Measurements from ENCODE around the gene ZNF385A. TPM values are rescaled to one million over a fixed set of nuclear protein-coding genes. Genes with fewer than 3 reads are reported as not detected.

ZNF385A gene
- polyA plus RNA-seq, 1 donor from 2014 or later = 0.46 TPM

- Histone ChIP-seq H3K27ac (ENCODE audit: low read length) (no peak overlapping the region), H3K4me2 (ENCODE audit: low read length) (no peak overlapping the region), H3K4me3 (ENCODE audit: low read length) (no peak overlapping the region), H3K79me2 (replicated peaks; ENCODE audit: insufficient read depth, low read length) (no peaks in the 10 kb centered on the region), H3K27me3 (ENCODE audit: insufficient read depth, low read depth, low read length) (no peaks in the 10 kb centered on the region), H3K9me2 (ENCODE audit: insufficient read depth, low read length) (no peaks in the 10 kb centered on the region), H2AFZ (ENCODE audit: low read depth, low read length) (no peak overlapping the region), H3F3A (ENCODE audit: insufficient read depth, low read length, poor library complexity, severe bottlenecking) (no peaks in the 10 kb centered on the region), H3K9ac (ENCODE audit: low read length) (no peak overlapping the region), H4K20me1 (ENCODE audit: insufficient read depth) (no peaks in the 10 kb centered on the region), H3K36me3 (ENCODE audit: insufficient read depth, low read length) (no peaks in the 10 kb centered on the region), H3K9me3 (ENCODE audit: low read length) (no peaks in the 10 kb centered on the region)
- no peak for TF ChIP-seq EP300 (conservative IDR thresholded peaks at IDR 0.05; ENCODE audit: poor library complexity, severe bottlenecking)
Measured at GRCh38 chr12:54376596-54376995, 7.9 kb downstream of the ZNF385A start.

- H3K9me3 ChIP-seq (ENCODE audit: low read length) = no peaks in the 10 kb centered on the region
- H3K27ac ChIP-seq (ENCODE audit: low read length) = no peak overlapping the region
- H3K27me3 ChIP-seq (ENCODE audit: insufficient read depth, low read depth, low read length) = no peaks in the 10 kb centered on the region
- TF ChIP-seq REST (IDR thresholded peaks at IDR 0.05; ENCODE audit: borderline replicate concordance) = no peak
- no peak for TF ChIP-seq EP300 (conservative IDR thresholded peaks at IDR 0.05; ENCODE audit: poor library complexity, severe bottlenecking)
- no peak for TF ChIP-seq RAD21 (conservative IDR thresholded peaks at IDR 0.05)
- TF ChIP-seq EZH2 (IDR thresholded peaks at IDR 0.05; ENCODE audit: borderline replicate concordance, insufficient read depth, low read length, poor library complexity, severe bottlenecking) = no peak
- no peak for TF ChIP-seq SMC3 (conservative IDR thresholded peaks at IDR 0.05; ENCODE audit: poor library complexity)
- H3K9me2 ChIP-seq (ENCODE audit: insufficient read depth, low read length) = no peaks in the 10 kb centered on the region
- H3K9ac ChIP-seq (ENCODE audit: low read length) = no peak overlapping the region
- no peaks in the 10 kb centered on the region for H4K20me1 ChIP-seq (ENCODE audit: insufficient read depth)
- no peaks in the 10 kb centered on the region for H3K36me3 ChIP-seq (ENCODE audit: insufficient read depth, low read length)
- H2AFZ ChIP-seq (ENCODE audit: low read depth, low read length) = no peak overlapping the region
- no peak overlapping the region for H3K4me2 ChIP-seq (ENCODE audit: low read length)
- H3K4me3 ChIP-seq (ENCODE audit: low read length) = no peak overlapping the region
- H3K79me2 ChIP-seq (replicated peaks; ENCODE audit: insufficient read depth, low read length) = no peaks in the 10 kb centered on the region
- no peaks in the 10 kb centered on the region for H3F3A ChIP-seq (ENCODE audit: insufficient read depth, low read length, poor library complexity, severe bottlenecking)
Measured at GRCh38 chr12:54375259-54375579, 9.3 kb downstream of the ZNF385A start.

GRCh38 chr12:54374562-54375258, 9.8 kb downstream of the ZNF385A start:
- TF ChIP-seq REST (IDR thresholded peaks at IDR 0.05; ENCODE audit: borderline replicate concordance) (no peak), TAF1 (IDR thresholded peaks at IDR 0.05; ENCODE audit: low read depth) (no peak), CTCF (IDR thresholded peaks at IDR 0.05; ENCODE audit: poor library complexity, severe bottlenecking) (no peak), RAD21 (conservative IDR thresholded peaks at IDR 0.05) (no peak), EZH2 (IDR thresholded peaks at IDR 0.05; ENCODE audit: borderline replicate concordance, insufficient read depth, low read length, poor library complexity, severe bottlenecking) (no peak), EP300 (conservative IDR thresholded peaks at IDR 0.05; ENCODE audit: poor library complexity, severe bottlenecking) (no peak), SMC3 (conservative IDR thresholded peaks at IDR 0.05; ENCODE audit: poor library complexity) (no peak), MXI1 (conservative IDR thresholded peaks at IDR 0.05; ENCODE audit: poor library complexity, severe bottlenecking) (no peak), POLR2AphosphoS5 (IDR thresholded peaks at IDR 0.05) (no peak)
- H4K20me1 ChIP-seq (ENCODE audit: insufficient read depth) = no peaks in the 10 kb centered on the region
- no peaks in the 10 kb centered on the region for H3K9me3 ChIP-seq (ENCODE audit: low read length)
- H3F3A ChIP-seq (ENCODE audit: insufficient read depth, low read length, poor library complexity, severe bottlenecking) = no peaks in the 10 kb centered on the region
- no peak overlapping the region for H3K4me2 ChIP-seq (ENCODE audit: low read length)
- no peaks in the 10 kb centered on the region for H3K36me3 ChIP-seq (ENCODE audit: insufficient read depth, low read length)
- H3K9me2 ChIP-seq (ENCODE audit: insufficient read depth, low read length) = no peaks in the 10 kb centered on the region
- no peaks in the 10 kb centered on the region for H3K27me3 ChIP-seq (ENCODE audit: insufficient read depth, low read depth, low read length)
- no peaks in the 10 kb centered on the region for H3K79me2 ChIP-seq (replicated peaks; ENCODE audit: insufficient read depth, low read length)
- no peak overlapping the region for H3K4me3 ChIP-seq (ENCODE audit: low read length)
- H2AFZ ChIP-seq (ENCODE audit: low read depth, low read length) = no peak overlapping the region
- H3K27ac ChIP-seq (ENCODE audit: low read length) = no peak overlapping the region
- no peak overlapping the region for H3K9ac ChIP-seq (ENCODE audit: low read length)
